ENCODE data around the gene ACOD1. TPM values are rescaled to one million over a fixed set of nuclear protein-coding genes. Genes with fewer than 3 reads are reported as not detected.

The ACOD1 gene
- total and polyA plus RNA-seq, 3 donors from 2014 or later: 0.12 TPM; not detected in 2

DNA sequence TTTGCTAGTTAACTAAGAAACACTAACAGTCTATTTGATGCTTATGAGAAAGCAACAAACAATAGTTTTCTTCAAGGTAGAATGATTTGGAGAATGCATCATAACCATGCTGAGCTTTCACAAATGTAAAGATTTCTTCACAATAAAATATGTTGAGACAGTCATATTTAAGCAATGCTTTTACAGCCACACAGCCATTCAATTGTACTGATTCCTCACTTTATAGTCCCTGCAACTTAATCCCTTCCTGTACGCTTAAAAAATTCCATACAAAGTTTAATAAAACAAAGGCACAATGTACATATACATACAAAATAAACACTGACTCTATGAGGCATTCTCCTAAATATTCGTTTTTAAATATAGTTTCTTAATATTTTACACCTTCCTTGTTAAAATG is 4.7 kb upstream of the ACOD1 start:
- WGBS, 2 donors: 69 to 86% methylated on average over 2 of the region's 2 CpGs
- Histone ChIP-seq H3K36me3 (ENCODE audit: low read depth, missing control alignments) (no peaks in the 10 kb centered on the region), H3K4me3 (no peak overlapping the region), H3K9me3 (no peaks in the 10 kb centered on the region), H3K27ac (no peak overlapping the region), H3K4me1 (no peaks in the 10 kb centered on the region), H3K27me3 (no peaks in the 10 kb centered on the region)
- no peak for DNase-seq
- TF ChIP-seq, protein P1, sequence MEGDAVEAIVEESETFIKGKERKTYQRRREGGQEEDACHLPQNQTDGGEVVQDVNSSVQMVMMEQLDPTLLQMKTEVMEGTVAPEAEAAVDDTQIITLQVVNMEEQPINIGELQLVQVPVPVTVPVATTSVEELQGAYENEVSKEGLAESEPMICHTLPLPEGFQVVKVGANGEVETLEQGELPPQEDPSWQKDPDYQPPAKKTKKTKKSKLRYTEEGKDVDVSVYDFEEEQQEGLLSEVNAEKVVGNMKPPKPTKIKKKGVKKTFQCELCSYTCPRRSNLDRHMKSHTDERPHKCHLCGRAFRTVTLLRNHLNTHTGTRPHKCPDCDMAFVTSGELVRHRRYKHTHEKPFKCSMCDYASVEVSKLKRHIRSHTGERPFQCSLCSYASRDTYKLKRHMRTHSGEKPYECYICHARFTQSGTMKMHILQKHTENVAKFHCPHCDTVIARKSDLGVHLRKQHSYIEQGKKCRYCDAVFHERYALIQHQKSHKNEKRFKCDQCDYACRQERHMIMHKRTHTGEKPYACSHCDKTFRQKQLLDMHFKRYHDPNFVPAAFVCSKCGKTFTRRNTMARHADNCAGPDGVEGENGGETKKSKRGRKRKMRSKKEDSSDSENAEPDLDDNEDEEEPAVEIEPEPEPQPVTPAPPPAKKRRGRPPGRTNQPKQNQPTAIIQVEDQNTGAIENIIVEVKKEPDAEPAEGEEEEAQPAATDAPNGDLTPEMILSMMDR (IDR thresholded peaks at IDR 0.05): no peak
- no peak for TF ChIP-seq POLR2A (IDR thresholded peaks at IDR 0.05)
- intact Hi-C loops (cut with DNase I; ENCODE audit: low total_unique reads): no loop called here

DNA sequence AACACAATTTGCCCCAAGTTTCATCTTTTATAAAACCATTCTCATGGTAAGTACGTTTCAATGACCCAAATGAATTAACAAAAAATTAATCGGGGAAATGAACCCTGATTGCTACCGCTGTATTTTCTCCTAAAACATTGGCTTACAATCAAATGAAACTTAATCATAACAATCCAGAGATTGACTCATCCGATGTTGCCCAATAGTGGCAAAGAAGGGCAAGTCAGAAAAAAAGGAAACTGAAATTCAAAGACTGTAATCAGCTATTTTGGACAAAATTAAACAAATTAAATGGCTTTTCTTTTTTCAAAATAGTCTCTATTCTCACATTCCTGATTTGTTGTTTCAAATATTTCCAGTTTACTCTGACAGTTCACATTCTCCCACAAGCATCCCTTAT is 3.9 kb upstream of the ACOD1 start:
- Histone ChIP-seq H3K36me3 (ENCODE audit: low read depth, missing control alignments) (no peaks in the 10 kb centered on the region), H3K4me3 (no peak overlapping the region), H3K27ac (no peak overlapping the region), H3K9me3 (no peaks in the 10 kb centered on the region), H3K27me3 (no peaks in the 10 kb centered on the region), H3K4me1 (no peaks in the 10 kb centered on the region)
- TF ChIP-seq, protein P1 (IDR thresholded peaks at IDR 0.05): no peak
- no peak for TF ChIP-seq POLR2A (IDR thresholded peaks at IDR 0.05)
- no peak for DNase-seq
- intact Hi-C loops (cut with DNase I; ENCODE audit: low total_unique reads): no loop called here
- 85 to 90% methylated on average over 4 of the region's 4 CpGs for WGBS, 2 donors

DNA sequence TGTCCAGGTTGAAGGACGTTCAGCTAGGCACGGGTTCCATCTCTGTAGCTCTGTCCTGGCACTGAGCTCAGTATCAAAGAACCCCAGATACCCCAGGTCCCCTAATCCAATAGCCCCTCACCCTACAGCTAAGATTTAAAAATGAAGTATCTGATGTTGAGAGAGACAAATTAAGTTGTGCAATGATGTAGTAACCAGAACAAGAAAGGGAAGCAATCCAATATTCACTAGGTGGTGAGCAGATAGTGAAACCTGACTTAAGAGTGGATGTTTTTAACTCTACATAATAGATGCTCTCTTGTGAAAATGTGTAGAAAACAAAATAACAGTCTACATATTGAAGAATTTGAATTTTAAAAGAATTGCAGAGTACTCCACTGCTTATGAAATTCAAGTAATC is 1.8 kb downstream of the ACOD1 start:
- intact Hi-C loops (cut with DNase I; ENCODE audit: low total_unique reads): no loop called here
- no peak for TF ChIP-seq POLR2A (IDR thresholded peaks at IDR 0.05)
- TF ChIP-seq, protein P1 (IDR thresholded peaks at IDR 0.05): no peak
- no peak for DNase-seq
- Histone ChIP-seq H3K36me3 (ENCODE audit: low read depth, missing control alignments) (no peaks in the 10 kb centered on the region), H3K27me3 (no peaks in the 10 kb centered on the region), H3K27ac (no peak overlapping the region), H3K4me3 (no peak overlapping the region), H3K9me3 (no peaks in the 10 kb centered on the region), H3K4me1 (no peaks in the 10 kb centered on the region)
- WGBS, 2 donors: 74 to 83% methylated on average over 2 of the region's 2 CpGs

DNA sequence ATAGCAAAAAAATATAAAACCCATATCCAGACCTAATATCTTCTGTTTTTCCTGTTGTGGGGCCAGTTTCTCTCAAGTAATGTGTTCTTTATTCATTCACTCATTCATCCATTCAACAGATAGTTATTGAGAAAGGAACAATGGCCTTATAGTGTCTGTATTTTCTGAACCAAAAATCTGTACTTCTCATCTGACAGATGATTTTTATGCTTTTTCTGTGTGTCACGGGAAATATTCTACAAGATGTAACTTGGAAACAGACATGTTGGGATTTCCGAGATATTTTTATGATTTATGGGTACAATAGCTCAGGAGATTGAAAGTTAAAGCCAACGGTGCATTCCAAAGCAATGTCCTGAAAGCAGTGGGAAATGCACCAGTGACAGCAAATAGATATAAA is 5.7 kb downstream of the ACOD1 start:
- H3K9me3 ChIP-seq: no peaks in the 10 kb centered on the region
- DNase-seq: no peak
- no peak for TF ChIP-seq POLR2A (IDR thresholded peaks at IDR 0.05)
- TF ChIP-seq, protein P1 (IDR thresholded peaks at IDR 0.05): no peak
- no peak overlapping the region for H3K27ac ChIP-seq
- 71 to 81% methylated on average over 3 of the region's 3 CpGs for WGBS, 2 donors
- H3K27me3 ChIP-seq: no peaks in the 10 kb centered on the region
- no peak overlapping the region for H3K4me3 ChIP-seq
- intact Hi-C loops (cut with DNase I; ENCODE audit: low total_unique reads): no loop called here
- H3K36me3 ChIP-seq (ENCODE audit: low read depth, missing control alignments): no peaks in the 10 kb centered on the region
- H3K4me1 ChIP-seq: no peaks in the 10 kb centered on the region

DNA sequence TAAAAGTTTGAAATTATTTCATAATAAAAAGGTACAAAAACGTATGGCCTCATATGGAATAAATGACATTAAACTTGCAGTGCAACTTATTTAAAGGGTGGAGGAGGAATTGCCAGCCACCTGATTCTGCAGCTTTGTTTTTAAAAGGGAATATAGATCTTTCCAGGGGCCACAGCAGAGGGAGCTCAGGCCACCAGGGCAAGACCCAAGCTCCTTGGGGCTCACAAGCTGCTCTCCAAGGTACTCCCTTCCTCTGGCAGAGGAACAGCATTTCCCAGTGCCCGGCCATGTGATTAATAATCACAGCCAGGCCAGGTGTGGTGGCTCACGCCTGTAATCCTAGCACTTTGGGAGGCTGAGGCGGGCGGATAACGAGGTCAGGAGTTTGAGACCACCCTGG is 6.2 kb downstream of the ACOD1 start:
- Histone ChIP-seq H3K4me1 (no peaks in the 10 kb centered on the region), H3K27me3 (no peaks in the 10 kb centered on the region), H3K27ac (no peak overlapping the region), H3K4me3 (no peak overlapping the region), H3K9me3 (no peaks in the 10 kb centered on the region), H3K36me3 (ENCODE audit: low read depth, missing control alignments) (no peaks in the 10 kb centered on the region)
- intact Hi-C loops (cut with DNase I; ENCODE audit: low total_unique reads): no loop called here
- DNase-seq: no peak
- WGBS, 2 donors: 94 to 98% methylated on average over 5 to 6 of the region's 6 CpGs
- TF ChIP-seq, protein P1 (IDR thresholded peaks at IDR 0.05): no peak
- no peak for TF ChIP-seq POLR2A (IDR thresholded peaks at IDR 0.05)
